ENCODE measurements around the gene ABI2. TPM values are rescaled to one million over a fixed set of nuclear protein-coding genes. Genes with fewer than 3 reads are reported as not detected.

ABI2 gene
- total and polyA plus RNA-seq, 2 of the 4 experiments (the other 2 are of a cell fraction): 35.7 to 54.0 TPM

DNA sequence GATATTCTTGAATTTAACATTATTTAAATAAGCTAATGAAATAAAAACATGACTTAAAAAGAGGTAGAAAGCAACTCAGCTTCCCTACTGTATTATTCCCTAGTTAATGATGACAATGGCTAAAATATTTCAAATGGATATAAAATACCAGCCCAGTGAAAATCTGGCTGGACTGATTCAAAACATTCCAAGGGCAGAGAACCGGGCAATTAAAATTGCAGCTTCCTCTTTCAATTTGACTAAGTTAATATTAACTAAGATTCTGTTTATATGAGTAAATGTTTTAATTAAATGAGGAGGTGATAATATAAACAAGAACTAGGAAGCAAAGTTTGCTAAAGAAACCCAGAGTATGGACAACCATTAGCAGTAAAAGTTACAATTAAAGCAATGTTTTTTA, 141.4 kb downstream of the ABI2 start:
- dilution Hi-C loops (cut with HindIII; ENCODE audit: low sequenced_read_pairs, unreplicated experiment): no loop called here

More for the DNA sequence above, 141.4 kb downstream of the ABI2 start:
- H3K27ac ChIP-seq (ENCODE audit: insufficient read depth, low read length): no peak overlapping the region
- H2AFZ ChIP-seq (replicated peaks; ENCODE audit: low read length, poor library complexity): no peak overlapping the region
- H2BK5ac ChIP-seq (ENCODE audit: low read depth, low read length, poor library complexity, severe bottlenecking): no peak overlapping the region
- no peaks in the 10 kb centered on the region for H3K27me3 ChIP-seq (ENCODE audit: control insufficient read depth, insufficient read depth, low read length)
- H3K14ac ChIP-seq (replicated peaks; ENCODE audit: low read depth, low read length): no peak overlapping the region
- no peaks in the 10 kb centered on the region for H3K4me1 ChIP-seq (ENCODE audit: control insufficient read depth, insufficient read depth, low read length)
- no peaks in the 10 kb centered on the region for H3K9me3 ChIP-seq (ENCODE audit: control insufficient read depth, insufficient read depth, low read length)
- in situ Hi-C loops (cut with MboI; ENCODE audit: low sequenced_read_pairs) (no loop called here), intact Hi-C loops (cut with micrococcal nuclease) (no loop called here)
- ATAC-seq (ENCODE audit: low read depth): no peak
- no peak overlapping the region for H4K91ac ChIP-seq (ENCODE audit: insufficient read depth, low read depth, low read length)
- ChIA-PET CTCF (interaction anchor here (0.6 kb wide), 1 partner anchor 305 kb away, joined by 3 read pairs; no protein-coding TSS in a partner anchor), POLR2A (ENCODE audit: unreplicated experiment) (no interaction called here)
- H4K5ac ChIP-seq (ENCODE audit: low read depth, low read length): no peak overlapping the region
- TF ChIP-seq RCOR1 (IDR thresholded peaks at IDR 0.05; ENCODE audit: insufficient replicate concordance, low read length): no peak
- no peak for TF ChIP-seq NFE2L2 (IDR thresholded peaks at IDR 0.05; ENCODE audit: low read depth, low read length)
- TF ChIP-seq RAD21 (IDR thresholded peaks at IDR 0.05; ENCODE audit: low read length): no peak
- no peak for TF ChIP-seq BHLHE40 (IDR thresholded peaks at IDR 0.05; ENCODE audit: low read depth, low read length)
- TF ChIP-seq, protein P1, sequence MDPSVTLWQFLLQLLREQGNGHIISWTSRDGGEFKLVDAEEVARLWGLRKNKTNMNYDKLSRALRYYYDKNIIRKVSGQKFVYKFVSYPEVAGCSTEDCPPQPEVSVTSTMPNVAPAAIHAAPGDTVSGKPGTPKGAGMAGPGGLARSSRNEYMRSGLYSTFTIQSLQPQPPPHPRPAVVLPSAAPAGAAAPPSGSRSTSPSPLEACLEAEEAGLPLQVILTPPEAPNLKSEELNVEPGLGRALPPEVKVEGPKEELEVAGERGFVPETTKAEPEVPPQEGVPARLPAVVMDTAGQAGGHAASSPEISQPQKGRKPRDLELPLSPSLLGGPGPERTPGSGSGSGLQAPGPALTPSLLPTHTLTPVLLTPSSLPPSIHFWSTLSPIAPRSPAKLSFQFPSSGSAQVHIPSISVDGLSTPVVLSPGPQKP (IDR thresholded peaks at IDR 0.05; ENCODE audit: borderline replicate concordance, low read depth, low read length): no peak
- H3K23ac ChIP-seq (ENCODE audit: low read depth, low read length): no peak overlapping the region
- no peak for DNase-seq
- peaks cover 3% of the 10 kb centered on the region; the same call in 1 of the 2 replicates for H3K9me1 ChIP-seq (ENCODE audit: insufficient read depth, low read length)
- no TSS peak for BruUV-seq (replicated peaks)
- no CpG with 5 or more reads among the region's 1 CpG for WGBS, 2 experiments (ENCODE audit: extremely low coverage in 2 of 2, insufficient read length in 1 of 2)
- H2BK120ac ChIP-seq (ENCODE audit: low read depth, low read length): no peak overlapping the region
- no peak overlapping the region for H3K4me2 ChIP-seq (ENCODE audit: low read depth, low read length)
- H4K20me1 ChIP-seq (ENCODE audit: insufficient read depth, low read length): no peaks in the 10 kb centered on the region
- no peak overlapping the region for H2BK20ac ChIP-seq (ENCODE audit: low read depth, low read length)
- H3K18ac ChIP-seq (ENCODE audit: low read depth, low read length): no peak overlapping the region
- H3K56ac ChIP-seq (ENCODE audit: extremely low read depth, insufficient read depth, low read length): no peak overlapping the region
- no peak overlapping the region for H2BK15ac ChIP-seq (ENCODE audit: low read depth, low read length)
- peaks cover 19 to 25% of the 10 kb centered on the region in 2 experiments; a peak in 3 of 4 replicates for H3K79me1 ChIP-seq (ENCODE audit: low read depth in 1 of 2, low read length in 2 of 2)
- no peak overlapping the region for H3K4ac ChIP-seq (ENCODE audit: low read depth, low read length)
- H4K8ac ChIP-seq (ENCODE audit: low read depth in 2 of 2, low read length in 2 of 2): no peak overlapping the region
- H2AK9ac ChIP-seq (replicated peaks; ENCODE audit: low read depth, low read length, poor library complexity): no peak overlapping the region
- H2AK5ac ChIP-seq (ENCODE audit: low read depth, low read length): no peak overlapping the region
- peaks cover 3% of the 10 kb centered on the region; the same call in 1 of the 2 replicates for H3K36me3 ChIP-seq (ENCODE audit: control insufficient read depth, insufficient read depth, low read length)
- H3K9ac ChIP-seq (ENCODE audit: low read depth, low read length): no peak overlapping the region
- no peak overlapping the region for H3K4me3 ChIP-seq (ENCODE audit: insufficient read depth, low read depth, low read length)
